22Rv1 (cell line): ENCODE results near the gene CD52.

Experiments
- CTCF ChIP-seq: fragments of 450-650 bp; IDR thresholded peaks from 2 replicates; pipeline ENCODE4 v1.5.1; 2017; ENCODE audit warnings: mild to moderate bottlenecking
- ZFX ChIP-seq: fragments of 450-650 bp; IDR thresholded peaks from 2 replicates; pipeline ENCODE4 v1.6.1; 2017; ENCODE audit warnings: antibody characterized with exemption, borderline replicate concordance

- no peak for TF ChIP-seq CTCF
- TF ChIP-seq ZFX, result no peak
These were observed 38.3 kb downstream of the CD52 start for GRCh38 chr1:26356106-26356505.
